ENCODE data around the gene NSMCE1. TPM values are rescaled to one million over a fixed set of nuclear protein-coding genes. Genes with fewer than 3 reads are reported as not detected.
"Not testable (repeated sequence)": the region's sequence is repeated elsewhere in the genome, so short reads cannot be mapped to it uniquely, and the experiment has no call there.

NSMCE1 gene
- total RNA-seq, 1 experiment from 2014 or later: 45.7 TPM

GRCh38 chr16:27208081-27208680, 60.4 kb downstream of the NSMCE1 start:
- Histone ChIP-seq H3K4me1 (ENCODE audit: insufficient read depth, low read length, poor library complexity, severe bottlenecking) (peaks cover under 1% of the 10 kb centered on the region), H3K9me3 (ENCODE audit: low read depth, low read length, poor library complexity, severe bottlenecking) (no peaks in the 10 kb centered on the region), H3K27ac (ENCODE audit: low read depth, low read length, poor library complexity, severe bottlenecking) (no peak overlapping the region), H3K4me3 (ENCODE audit: low read depth, low read length, poor library complexity, severe bottlenecking) (no peak overlapping the region), H3K36me3 (ENCODE audit: insufficient read depth, low read length, poor library complexity, severe bottlenecking) (no peaks in the 10 kb centered on the region), H3K27me3 (replicated peaks; ENCODE audit: insufficient read depth, low read depth, low read length, poor library complexity) (no peaks in the 10 kb centered on the region)
- no TSS peak for BruUV-seq (replicated peaks)
- ChIA-PET CTCF (no interaction called here), POLR2A (ENCODE audit: low non-redundant PET) (no interaction called here)
- intact Hi-C loops (cut with micrococcal nuclease; ENCODE audit: unreplicated experiment): no loop called here
- TF ChIP-seq EZH2 (IDR thresholded peaks at IDR 0.05; ENCODE audit: borderline replicate concordance, low read depth, low read length, poor library complexity, severe bottlenecking): no peak
- no peak for TF ChIP-seq CTCF (conservative IDR thresholded peaks at IDR 0.05; ENCODE audit: low read depth, low read length)
- no peak for DNase-seq (ENCODE audit: low spot score)

DNA sequence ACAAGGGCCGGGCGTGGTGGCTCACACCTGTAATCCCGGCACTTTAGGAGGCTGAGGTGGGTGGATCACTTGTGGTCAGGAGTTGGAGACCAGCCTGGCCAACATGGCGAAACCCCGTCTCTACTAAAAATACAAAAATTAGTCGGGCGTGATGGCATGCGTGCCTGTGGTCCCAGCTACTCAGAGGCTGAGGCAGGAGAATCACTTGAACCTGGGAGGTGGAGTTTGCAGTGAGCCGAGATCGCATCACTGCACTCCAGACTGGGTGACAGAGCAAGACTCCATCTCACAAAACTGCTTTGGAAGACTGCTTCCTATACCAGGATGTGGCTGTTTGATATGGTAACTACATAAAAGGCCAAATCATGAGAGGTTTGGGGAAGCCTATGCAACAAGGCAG, 61.5 kb downstream of the NSMCE1 start:
- intact Hi-C loops (cut with micrococcal nuclease; ENCODE audit: unreplicated experiment); H3K27ac ChIP-seq (ENCODE audit: low read depth, low read length, poor library complexity, severe bottlenecking): not testable (repeated sequence)

GRCh38 chr16:27205423-27206065, 63.0 kb downstream of the NSMCE1 start:
- peaks cover 6% of the 10 kb centered on the region for H3K4me1 ChIP-seq (ENCODE audit: insufficient read depth, low read length, poor library complexity, severe bottlenecking)
- CTCF ChIA-PET: no interaction called here
- no peak for TF ChIP-seq CTCF (conservative IDR thresholded peaks at IDR 0.05; ENCODE audit: low read depth, low read length)
- TF ChIP-seq EZH2 (IDR thresholded peaks at IDR 0.05; ENCODE audit: borderline replicate concordance, low read depth, low read length, poor library complexity, severe bottlenecking): no peak
- BruUV-seq (replicated peaks): no TSS peak
- H3K36me3 ChIP-seq (ENCODE audit: insufficient read depth, low read length, poor library complexity, severe bottlenecking): no peaks in the 10 kb centered on the region
- intact Hi-C loops (cut with micrococcal nuclease; ENCODE audit: unreplicated experiment): no loop called here
- no peaks in the 10 kb centered on the region for H3K27me3 ChIP-seq (replicated peaks; ENCODE audit: insufficient read depth, low read depth, low read length, poor library complexity)
- H3K4me3 ChIP-seq (ENCODE audit: low read depth, low read length, poor library complexity, severe bottlenecking): no peak overlapping the region
- DNase-seq (ENCODE audit: low spot score): no peak
- H3K27ac ChIP-seq (ENCODE audit: low read depth, low read length, poor library complexity, severe bottlenecking): no peak overlapping the region
- no peaks in the 10 kb centered on the region for H3K9me3 ChIP-seq (ENCODE audit: low read depth, low read length, poor library complexity, severe bottlenecking)
- POLR2A ChIA-PET (ENCODE audit: low non-redundant PET): no interaction called here

More for the DNA sequence above, 61.5 kb downstream of the NSMCE1 start:
- BruUV-seq (replicated peaks); H3K27me3 ChIP-seq (replicated peaks; ENCODE audit: insufficient read depth, low read depth, low read length, poor library complexity); POLR2A ChIA-PET (ENCODE audit: low non-redundant PET); H3K4me3 ChIP-seq (ENCODE audit: low read depth, low read length, poor library complexity, severe bottlenecking); H3K36me3 ChIP-seq (ENCODE audit: insufficient read depth, low read length, poor library complexity, severe bottlenecking); H3K4me1 ChIP-seq (ENCODE audit: insufficient read depth, low read length, poor library complexity, severe bottlenecking); H3K9me3 ChIP-seq (ENCODE audit: low read depth, low read length, poor library complexity, severe bottlenecking); CTCF ChIA-PET; DNase-seq (ENCODE audit: low spot score): not testable (repeated sequence)

Measured in A673 (cell line).